SK-N-SH (cell line): ENCODE results near the gene LHX4. TPM values are rescaled to one million over a fixed set of nuclear protein-coding genes. Genes with fewer than 3 reads are reported as not detected.

ENCODE experiments used
- CTCF ChIA-PET: fragments of 300-600, 350-600 bp; formaldehyde crosslinking; extraction: SDS; loops from one replicate; lab custom pipeline; 2021; lab: Yijun Ruan, JAX
- POLR2A ChIA-PET: fragments of 350-600 bp; sonication (Branson Sonifier 250); formaldehyde crosslinking; extraction: SDS; loops from one replicate; lab custom pipeline; 2020; ENCODE audit warnings: antibody characterized with exemption, inconsistent platforms; lab: Yijun Ruan, JAX
- DNase-seq: peaks from one replicate; pipeline ENCODE4 v3.0.0; 2012
- H2AFZ ChIP-seq: fragments of 200-600 bp; sonication (generic); 2 replicates; pipeline ENCODE4 v1.8.1; 2016; ENCODE audit warnings: antibody characterized with exemption, mild to moderate bottlenecking, low read depth
- H3F3A ChIP-seq: fragments of 200-600 bp; sonication (generic); replicated peaks from 2 replicates; pipeline ENCODE3; 2016; ENCODE audit warnings: antibody characterized with exemption, mild to moderate bottlenecking; ENCODE audit not compliant: insufficient read depth
- H3K27ac ChIP-seq, 2 experiments: fragments of 200-500 bp in 1 of 2; fragments of 200-600 bp in 1 of 2; sonication (Bioruptor generic) in 1 of 2; sonication (generic), shearing (Covaris generic) in 1 of 2; 2 replicates each; pipeline versions ENCODE4 v1.5.1 to v1.6.1; 2014 to 2016; ENCODE audit warnings: low read depth in 2 of 2, inconsistent platforms in 1 of 2, low read length in 1 of 2, mild to moderate bottlenecking in 1 of 2, mixed read lengths in 1 of 2
- H3K27me3 ChIP-seq: fragments of 200-600 bp; sonication (generic), shearing (Covaris generic); 2 replicates; pipeline ENCODE4 v1.6.1; 2016; ENCODE audit warnings: mixed run types; ENCODE audit not compliant: insufficient read depth
- H3K36me3 ChIP-seq, 2 experiments: fragments of 200-500 bp in 1 of 2; fragments of 200-600 bp in 1 of 2; sonication (Bioruptor generic) in 1 of 2; sonication (generic) in 1 of 2; replicated peaks in 1 of 2; 2 replicates each; pipeline versions ENCODE3 to v1.5.1; 2014 to 2016; ENCODE audit warnings: low read length in 1 of 2, mild to moderate bottlenecking in 1 of 2; ENCODE audit not compliant: insufficient read depth in 2 of 2, control insufficient read depth in 1 of 2
- H3K4me1 ChIP-seq, 2 experiments: fragments of 200-500 bp in 1 of 2; fragments of 200-600 bp in 1 of 2; sonication (Bioruptor generic) in 1 of 2; sonication (generic), shearing (Covaris generic) in 1 of 2; 2 replicates each; pipeline versions ENCODE4 v1.5.1 to v1.6.1; 2014 to 2016; ENCODE audit warnings: low read depth in 1 of 2, low read length in 1 of 2, mixed run types in 1 of 2; ENCODE audit not compliant: insufficient read depth in 2 of 2, control insufficient read depth in 1 of 2
- H3K4me2 ChIP-seq: fragments of 200-600 bp; sonication (generic), shearing (Covaris generic); 2 replicates; pipeline ENCODE4 v1.6.1; 2017; ENCODE audit warnings: mixed run types
- H3K4me3 ChIP-seq, 2 experiments: fragments of 200-500 bp in 1 of 2; fragments of 200-600 bp in 1 of 2; sonication (Bioruptor generic) in 1 of 2; sonication (generic), shearing (Covaris generic) in 1 of 2; 2 replicates each; pipeline versions ENCODE4 v1.5.1 to v1.8.1; 2014 to 2016; ENCODE audit warnings: low read depth in 2 of 2, inconsistent platforms in 1 of 2, low read length in 1 of 2, mild to moderate bottlenecking in 1 of 2, mixed read lengths in 1 of 2, moderate library complexity in 1 of 2
- H3K79me2 ChIP-seq: fragments of 200-600 bp; sonication (generic); 2 replicates; pipeline ENCODE4 v1.8.1; 2017; ENCODE audit warnings: mild to moderate bottlenecking; ENCODE audit not compliant: insufficient read depth
- H3K9ac ChIP-seq: fragments of 200-600 bp; sonication (generic); 2 replicates; pipeline ENCODE4 v1.6.1; 2017; ENCODE audit warnings: mixed run types
- H3K9me2 ChIP-seq: fragments of 200-600 bp; sonication (generic); 2 replicates; pipeline ENCODE4 v1.6.1; 2017; ENCODE audit warnings: mixed run types
- H3K9me3 ChIP-seq: fragments of 200-600 bp; sonication (generic); 2 replicates; pipeline ENCODE4 v1.6.1; 2017; ENCODE audit warnings: mixed run types, mild to moderate bottlenecking, moderate library complexity
- H4K20me1 ChIP-seq: fragments of 200-600 bp; sonication (generic); 2 replicates; pipeline ENCODE4 v1.6.1; 2017; ENCODE audit warnings: mild to moderate bottlenecking, mixed run types; ENCODE audit not compliant: insufficient read depth
- CHD2 ChIP-seq: fragments of 150-350 bp; IDR thresholded peaks from 2 replicates; pipeline ENCODE4 v1.6.1; 2018; ENCODE audit warnings: low read length; ENCODE audit not compliant: partially characterized antibody
- ELF1 ChIP-seq: IDR thresholded peaks from 2 replicates; pipeline ENCODE4 v1.4.0; 2012
- FOSL2 ChIP-seq: IDR thresholded peaks from 2 replicates; pipeline ENCODE4 v1.4.0; 2012; ENCODE audit warnings: low read depth, mild to moderate bottlenecking, moderate library complexity, borderline replicate concordance
- FOXJ3 ChIP-seq: sonication (generic); formaldehyde crosslinking; IDR thresholded peaks from 2 replicates; pipeline ENCODE4 v1.5.1; 2020; ENCODE audit warnings: mild to moderate bottlenecking, missing genetic modification reagents
- NRF1 ChIP-seq: IDR thresholded peaks from 2 replicates; pipeline ENCODE4 v1.6.1; 2012; ENCODE audit warnings: low read depth, mild to moderate bottlenecking, low read length
- POLR2AphosphoS5 ChIP-seq: IDR thresholded peaks from 2 replicates; pipeline ENCODE4 v1.6.1; 2012; ENCODE audit warnings: low read depth, low read length
- RAD21 ChIP-seq: IDR thresholded peaks from 2 replicates; pipeline ENCODE4 v1.6.1; 2012; ENCODE audit warnings: mild to moderate bottlenecking, low read length
- RCOR1 ChIP-seq: fragments of 150-350 bp; IDR thresholded peaks from 2 replicates; pipeline ENCODE4 v1.6.1; 2017; ENCODE audit warnings: antibody characterized with exemption, low read length
- RXRA ChIP-seq: IDR thresholded peaks from 2 replicates; pipeline ENCODE4 v1.4.0; 2012; ENCODE audit warnings: low read depth, mild to moderate bottlenecking, borderline replicate concordance
- SIN3A ChIP-seq: IDR thresholded peaks from 2 replicates; pipeline ENCODE4 v1.6.1; 2012; ENCODE audit warnings: low read depth, mild to moderate bottlenecking, low read length, moderate library complexity, borderline replicate concordance
- TCF12 ChIP-seq: IDR thresholded peaks from 2 replicates; pipeline ENCODE4 v1.4.0; 2012
- USF1 ChIP-seq: IDR thresholded peaks from 2 replicates; pipeline ENCODE4 v1.4.0; 2012; ENCODE audit warnings: low read depth, borderline replicate concordance
- YY1 ChIP-seq: IDR thresholded peaks from 2 replicates; pipeline ENCODE4 v1.4.0; 2012; ENCODE audit warnings: low read depth, mild to moderate bottlenecking
- ZBTB33 ChIP-seq: IDR thresholded peaks from 2 replicates; pipeline ENCODE4 v1.4.0; 2012; ENCODE audit warnings: low read depth, borderline replicate concordance
- WGBS: methylation state at CpG from one replicate; pipeline ENCODE4 v1.1.6; 2017; ENCODE audit warnings: low lambda C conversion rate; 5-methylcytosine and 5-hydroxymethylcytosine counted together
- polyA plus RNA-seq, 3 experiments: library from polyadenylated mRNA; depleted of rRNA; stranded (reverse); fragments of >200 nt; gene quantifications; 2 replicates each; pipeline ENCODE4 v1.2.3, GENCODE V29; 2012
- TF ChIP-seq, protein P1 (sequence below): IDR thresholded peaks from 2 replicates; pipeline ENCODE4 v1.4.0; 2012; ENCODE audit warnings: low read depth
- TF ChIP-seq, protein P2 (sequence below): IDR thresholded peaks from 2 replicates; pipeline ENCODE4; 2012

LHX4 gene
- polyA plus RNA-seq, 1 of the 3 experiments (the other 2 are of a cell fraction): not detected

GRCh38 chr1:180290265-180291001, 60.4 kb downstream of the LHX4 start (continued):
- TF ChIP-seq USF1 (no peak), SIN3A (no peak), RXRA (no peak), RAD21 (no peak), RCOR1 (no peak)
- TF ChIP-seq, protein P1, sequence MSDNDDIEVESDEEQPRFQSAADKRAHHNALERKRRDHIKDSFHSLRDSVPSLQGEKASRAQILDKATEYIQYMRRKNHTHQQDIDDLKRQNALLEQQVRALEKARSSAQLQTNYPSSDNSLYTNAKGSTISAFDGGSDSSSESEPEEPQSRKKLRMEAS: no peak
- TF ChIP-seq, protein P2, sequence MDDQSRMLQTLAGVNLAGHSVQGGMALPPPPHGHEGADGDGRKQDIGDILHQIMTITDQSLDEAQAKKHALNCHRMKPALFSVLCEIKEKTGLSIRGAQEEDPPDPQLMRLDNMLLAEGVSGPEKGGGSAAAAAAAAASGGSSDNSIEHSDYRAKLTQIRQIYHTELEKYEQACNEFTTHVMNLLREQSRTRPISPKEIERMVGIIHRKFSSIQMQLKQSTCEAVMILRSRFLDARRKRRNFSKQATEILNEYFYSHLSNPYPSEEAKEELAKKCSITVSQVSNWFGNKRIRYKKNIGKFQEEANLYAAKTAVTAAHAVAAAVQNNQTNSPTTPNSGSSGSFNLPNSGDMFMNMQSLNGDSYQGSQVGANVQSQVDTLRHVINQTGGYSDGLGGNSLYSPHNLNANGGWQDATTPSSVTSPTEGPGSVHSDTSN: no peak
- TF ChIP-seq, all 33 proteins: peak for 0

GRCh38 chr1:180291004-180291403, 60.9 kb downstream of the LHX4 start:
- Histone ChIP-seq H4K20me1 (no peaks in the 10 kb centered on the region), H3K4me2 (no peak overlapping the region), H3K9me3 (no peaks in the 10 kb centered on the region), H3F3A (no peaks in the 10 kb centered on the region), H3K9ac (no peak overlapping the region), H3K79me2 (no peaks in the 10 kb centered on the region), H3K4me3 (no peak overlapping the region), H3K36me3 (peaks cover 14% of the 10 kb centered on the region in 2 experiments), H3K27ac (no peak overlapping the region), H3K4me1 (peaks cover 0 to 5% of the 10 kb centered on the region in 2 experiments; a peak in 2 of 4 replicates), H3K9me2 (no peaks in the 10 kb centered on the region), H2AFZ (no peak overlapping the region), H3K27me3 (no peaks in the 10 kb centered on the region)
- TF ChIP-seq, protein P1: no peak
- TF ChIP-seq POLR2AphosphoS5: no peak
- no peak for TF ChIP-seq CHD2
- TF ChIP-seq RCOR1: no peak
- TF ChIP-seq FOSL2: no peak
- TF ChIP-seq FOXJ3 (CRISPR knock-in tag): no peak
- no peak for TF ChIP-seq ELF1
- no peak for TF ChIP-seq TCF12
- TF ChIP-seq USF1: no peak
- TF ChIP-seq RXRA: no peak
- no peak for TF ChIP-seq YY1
- TF ChIP-seq NRF1: no peak
- TF ChIP-seq ZBTB33: no peak
- DNase-seq: no peak
- ChIA-PET CTCF (no interaction called here), POLR2A (no interaction called here)
- 81% methylated on average over 1 of the region's 1 CpG for WGBS
